ENCODE measurements around the gene NEUROD4. TPM values are rescaled to one million over a fixed set of nuclear protein-coding genes. Genes with fewer than 3 reads are reported as not detected.
A peak's percentile ranks its signal among the peaks of the same experiment; 100 is the strongest.
"Not testable (repeated sequence)": the region's sequence is repeated elsewhere in the genome, so short reads cannot be mapped to it uniquely, and the experiment has no call there.

The NEUROD4 gene
- polyA plus RNA-seq (ENCODE audit: insufficient read length): not detected

GRCh38 chr12:55019784-55020183 lies at the start of gene NEUROD4:
Gene NEUROD4 (plus strand): TSS chr12:55019974. CDS start chr12:55026440, 6,466 bp downstream.
- DNase-seq: peak; percentile 46

- no peak for DNase-seq
Measured at GRCh38 chr12:54970741-54971140, 49.0 kb upstream of the NEUROD4 start.

- DNase-seq: no peak
Measured at GRCh38 chr12:54973556-54973955, 46.2 kb upstream of the NEUROD4 start.

GRCh38 chr12:54974279-54974678 lies 45.5 kb upstream of the NEUROD4 start:
- DNase-seq: no peak

GRCh38 chr12:54975272-54975671 lies 44.5 kb upstream of the NEUROD4 start:
- DNase-seq: no peak

- no peak for DNase-seq
Measured at GRCh38 chr12:54975875-54976274, 43.9 kb upstream of the NEUROD4 start.

- DNase-seq: no peak
Measured at GRCh38 chr12:54977155-54977554, 42.6 kb upstream of the NEUROD4 start.

GRCh38 chr12:54977857-54978256 lies 41.9 kb upstream of the NEUROD4 start:
- DNase-seq: no peak

- no peak for DNase-seq
Measured at GRCh38 chr12:54980341-54980740, 39.4 kb upstream of the NEUROD4 start.

- no peak for DNase-seq
Measured at GRCh38 chr12:54981796-54982195, 38.0 kb upstream of the NEUROD4 start.

GRCh38 chr12:54983536-54984101 lies 36.2 kb upstream of the NEUROD4 start:
- no peak for DNase-seq

GRCh38 chr12:54984658-54985376 lies 35.0 kb upstream of the NEUROD4 start, which contains the start of gene TESPA1:
Gene TESPA1 (minus strand): TSS chr12:54984762. CDS start chr12:54974562, 10,200 bp downstream.
- peak; percentile 52 for DNase-seq

- DNase-seq: not testable (repeated sequence)
Measured at GRCh38 chr12:54986773-54987172, 33.0 kb upstream of the NEUROD4 start.

GRCh38 chr12:54987611-54988231 lies 32.1 kb upstream of the NEUROD4 start:
- no peak for DNase-seq

- DNase-seq: peak; percentile 84
Measured at GRCh38 chr12:54988402-54989054, 31.2 kb upstream of the NEUROD4 start.

GRCh38 chr12:54989829-54990228 lies 29.9 kb upstream of the NEUROD4 start:
- DNase-seq: no peak

GRCh38 chr12:54991161-54991990 lies 28.4 kb upstream of the NEUROD4 start:
- no peak for DNase-seq

- no peak for DNase-seq
Measured at GRCh38 chr12:54991991-54992375, 27.8 kb upstream of the NEUROD4 start.

GRCh38 chr12:54993181-54993835 lies 26.5 kb upstream of the NEUROD4 start:
- peak; percentile 63 for DNase-seq

GRCh38 chr12:54996205-54996604 lies 23.6 kb upstream of the NEUROD4 start:
- no peak for DNase-seq

- no peak for DNase-seq
Measured at GRCh38 chr12:54997929-54998522, 21.7 kb upstream of the NEUROD4 start.

Data from hindlimb muscle (tissue), 1 donor.